Caco-2 (cell line): ENCODE data around the gene BBOF1. TPM values are rescaled to one million over a fixed set of nuclear protein-coding genes. Genes with fewer than 3 reads are reported as not detected.
"Not testable (repeated sequence)": the region's sequence is repeated elsewhere in the genome, so short reads cannot be mapped to it uniquely, and the experiment has no call there.

Experiments
- BruUV-seq: library from RNA; stranded (reverse); fragments of 400-500 nt; replicated peaks from 2 replicates; lab custom pipeline; 2021; lab: Mats Ljungman, UMichigan
- CTCF ChIA-PET: fragments of 300-600 bp; sonication (Branson Sonifier 250); formaldehyde crosslinking; loops from one replicate; lab custom pipeline; 2022; ENCODE audit warnings: antibody characterized with exemption; lab: Charles Lee
- POLR2A ChIA-PET: fragments of 300-600 bp; sonication (Branson Sonifier 250); formaldehyde crosslinking; loops from one replicate; lab custom pipeline; 2022; ENCODE audit warnings: antibody characterized with exemption; lab: Charles Lee
- DNase-seq, 2 experiments: peaks; one replicate each; pipeline versions ENCODE4 v3.0.0 to v3.0.0-alpha.2; 2020 to 2022
- H3K27me3 ChIP-seq: replicated peaks from 2 replicates; pipeline ENCODE4 v1.6.0; 2011; ENCODE audit warnings: low read length; ENCODE audit not compliant: control insufficient read depth, insufficient read depth
- H3K36me3 ChIP-seq: 2 replicates; pipeline ENCODE4 v1.5.1; 2011; ENCODE audit warnings: low read length; ENCODE audit not compliant: control insufficient read depth, insufficient read depth
- H3K4me1 ChIP-seq: fragments of 250-450 bp; sonication (Bioruptor Pico); 2 replicates; pipeline ENCODE4 v1.5.1; 2020; ENCODE audit warnings: mild to moderate bottlenecking
- H3K4me3 ChIP-seq: 2 replicates; pipeline ENCODE4 v1.5.1; 2011; ENCODE audit warnings: low read depth, mild to moderate bottlenecking, control low read depth, low read length
- H3K9me3 ChIP-seq: fragments of 250-450 bp; sonication (Bioruptor Pico); 2 replicates; pipeline ENCODE4 v1.5.1; 2020; ENCODE audit warnings: mild to moderate bottlenecking, moderate library complexity
- H3K27ac Mint-ChIP-seq: one replicate; pipeline ENCODE4 v1.8.0; 2022; ENCODE audit warnings: mixed read lengths; ENCODE audit not compliant: unreplicated experiment
- H3K27me3 Mint-ChIP-seq: one replicate; pipeline ENCODE4 v1.8.0; 2022; ENCODE audit warnings: mixed read lengths; ENCODE audit not compliant: insufficient read depth, unreplicated experiment
- H3K36me3 Mint-ChIP-seq: one replicate; pipeline ENCODE4 v1.8.0; 2022; ENCODE audit warnings: mild to moderate bottlenecking, mixed read lengths; ENCODE audit not compliant: insufficient read depth, unreplicated experiment
- H3K4me1 Mint-ChIP-seq: one replicate; pipeline ENCODE4 v1.8.0; 2022; ENCODE audit warnings: low read depth, mixed read lengths; ENCODE audit not compliant: unreplicated experiment
- H3K4me3 Mint-ChIP-seq: one replicate; pipeline ENCODE4 v1.8.0; 2022; ENCODE audit warnings: mild to moderate bottlenecking, moderate library complexity, mixed read lengths; ENCODE audit not compliant: unreplicated experiment
- H3K9me3 Mint-ChIP-seq: one replicate; pipeline ENCODE4 v1.8.0; 2022; ENCODE audit warnings: mixed read lengths; ENCODE audit not compliant: unreplicated experiment
- intact Hi-C: fragments of 100-400 bp; cut with micrococcal nuclease; formaldehyde crosslinking; loops from one replicate; pipeline ENCODE4 v1.10.0; 2022; ENCODE audit not compliant: unreplicated experiment
- total RNA-seq: library from RNA; stranded (reverse); gene quantifications from 2 replicates; pipeline ENCODE4 v1.2.3, GENCODE V29; 2022
- TF ChIP-seq, protein P1 (sequence below), 2 experiments: fragments of 200-600 bp in 1 of 2; IDR thresholded peaks; 1 replicate in 1 of 2; 2 replicates in 1 of 2; pipeline versions ENCODE4 v1.5.1 to v1.8.0; 2011 to 2022; ENCODE audit warnings: antibody characterized with exemption in 1 of 2, control low read depth in 1 of 2, inconsistent platforms in 1 of 2, low read depth in 1 of 2, low read length in 1 of 2, mild to moderate bottlenecking in 1 of 2, moderate library complexity in 1 of 2; ENCODE audit not compliant: insufficient read depth in 1 of 2, severe bottlenecking in 1 of 2, unreplicated experiment in 1 of 2

Gene BBOF1
- total RNA-seq, 1 experiment from 2014 or later, result 0.66 TPM

DNA sequence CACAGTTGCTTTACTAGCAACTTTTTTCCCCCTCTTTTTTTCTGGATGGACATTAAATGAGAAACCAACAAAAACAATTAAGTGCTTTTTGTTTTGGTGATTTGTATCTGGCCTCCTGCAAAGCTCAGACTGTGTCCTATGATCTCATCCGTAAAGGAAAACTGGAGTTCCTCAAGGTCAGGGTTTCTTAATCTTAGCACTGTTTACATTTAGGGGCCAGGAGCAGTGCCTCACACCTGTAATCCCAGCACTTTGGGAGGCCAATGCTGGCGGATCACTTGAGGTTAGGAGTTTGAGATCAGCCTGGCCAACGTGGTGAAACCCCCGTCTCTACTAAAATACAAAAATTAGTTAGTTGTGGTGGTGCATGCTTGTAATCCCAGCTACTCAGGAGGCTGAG lies 28.1 kb upstream of the BBOF1 start:
- POLR2A ChIA-PET, result interaction anchor here (0.7 kb wide), 1 partner anchor 684 kb away, joined by 5 read pairs; no protein-coding TSS in a partner anchor

DNA sequence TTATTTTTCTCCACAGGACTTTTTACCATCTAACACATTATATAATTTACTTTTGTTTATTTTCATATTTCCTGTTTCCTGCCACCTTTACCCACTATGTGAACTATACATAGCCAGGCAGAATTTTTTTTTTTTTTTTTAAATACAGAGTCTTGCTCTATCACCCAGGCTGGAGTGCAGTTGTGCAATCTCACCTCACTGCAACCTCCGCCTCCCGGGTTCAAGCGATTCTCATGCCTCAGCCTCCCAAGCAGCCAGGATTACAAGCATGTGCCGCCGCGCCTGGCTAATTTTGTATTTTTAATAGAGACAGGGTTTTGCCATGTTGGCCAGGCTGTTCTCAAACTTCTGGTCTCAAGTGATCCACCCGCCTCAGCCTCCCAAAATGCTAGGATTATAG lies 24.2 kb upstream of the BBOF1 start:
- H3K36me3 ChIP-seq, H3K27me3 Mint-ChIP-seq, H3K27me3 ChIP-seq, BruUV-seq, H3K9me3 ChIP-seq, H3K27ac Mint-ChIP-seq, CTCF ChIA-PET, H3K4me3 Mint-ChIP-seq, POLR2A ChIA-PET, H3K9me3 Mint-ChIP-seq, H3K4me3 ChIP-seq, H3K36me3 Mint-ChIP-seq, DNase-seq: not testable (repeated sequence)
- H3K4me1 ChIP-seq, result peaks cover 45% of the 10 kb centered on the region
- intact Hi-C loops, result loop anchor here (5.0 kb wide), 1 partner anchor 42 kb away; no protein-coding TSS in a partner anchor
- H3K4me1 Mint-ChIP-seq, result peaks cover 27% of the 10 kb centered on the region

More for the DNA sequence above, 28.1 kb upstream of the BBOF1 start:
- H3K27me3 ChIP-seq, result no peaks in the 10 kb centered on the region
- H3K9me3 Mint-ChIP-seq, result no peaks in the 10 kb centered on the region
- intact Hi-C loops, result no loop called here
- H3K4me3 Mint-ChIP-seq, result no peak overlapping the region
- H3K36me3 Mint-ChIP-seq, result no peaks in the 10 kb centered on the region
- no peak overlapping the region for H3K27ac Mint-ChIP-seq
- H3K27me3 Mint-ChIP-seq, result no peaks in the 10 kb centered on the region
- H3K4me1 ChIP-seq, result peaks cover 16% of the 10 kb centered on the region
- TF ChIP-seq, protein P1, sequence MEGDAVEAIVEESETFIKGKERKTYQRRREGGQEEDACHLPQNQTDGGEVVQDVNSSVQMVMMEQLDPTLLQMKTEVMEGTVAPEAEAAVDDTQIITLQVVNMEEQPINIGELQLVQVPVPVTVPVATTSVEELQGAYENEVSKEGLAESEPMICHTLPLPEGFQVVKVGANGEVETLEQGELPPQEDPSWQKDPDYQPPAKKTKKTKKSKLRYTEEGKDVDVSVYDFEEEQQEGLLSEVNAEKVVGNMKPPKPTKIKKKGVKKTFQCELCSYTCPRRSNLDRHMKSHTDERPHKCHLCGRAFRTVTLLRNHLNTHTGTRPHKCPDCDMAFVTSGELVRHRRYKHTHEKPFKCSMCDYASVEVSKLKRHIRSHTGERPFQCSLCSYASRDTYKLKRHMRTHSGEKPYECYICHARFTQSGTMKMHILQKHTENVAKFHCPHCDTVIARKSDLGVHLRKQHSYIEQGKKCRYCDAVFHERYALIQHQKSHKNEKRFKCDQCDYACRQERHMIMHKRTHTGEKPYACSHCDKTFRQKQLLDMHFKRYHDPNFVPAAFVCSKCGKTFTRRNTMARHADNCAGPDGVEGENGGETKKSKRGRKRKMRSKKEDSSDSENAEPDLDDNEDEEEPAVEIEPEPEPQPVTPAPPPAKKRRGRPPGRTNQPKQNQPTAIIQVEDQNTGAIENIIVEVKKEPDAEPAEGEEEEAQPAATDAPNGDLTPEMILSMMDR (IDR thresholded peaks at IDR 0.05; ENCODE audit: insufficient read depth in 1 of 2, low read depth in 1 of 2, low read length in 1 of 2, severe bottlenecking in 1 of 2, unreplicated experiment in 1 of 2), result no peak
- H3K9me3 ChIP-seq, result no peaks in the 10 kb centered on the region
- no peak overlapping the region for H3K4me3 ChIP-seq
- BruUV-seq, result no TSS peak
- CTCF ChIA-PET, result no interaction called here
- no peak for DNase-seq
- no peaks in the 10 kb centered on the region for H3K36me3 ChIP-seq
- H3K4me1 Mint-ChIP-seq, result peaks cover 7% of the 10 kb centered on the region

DNA sequence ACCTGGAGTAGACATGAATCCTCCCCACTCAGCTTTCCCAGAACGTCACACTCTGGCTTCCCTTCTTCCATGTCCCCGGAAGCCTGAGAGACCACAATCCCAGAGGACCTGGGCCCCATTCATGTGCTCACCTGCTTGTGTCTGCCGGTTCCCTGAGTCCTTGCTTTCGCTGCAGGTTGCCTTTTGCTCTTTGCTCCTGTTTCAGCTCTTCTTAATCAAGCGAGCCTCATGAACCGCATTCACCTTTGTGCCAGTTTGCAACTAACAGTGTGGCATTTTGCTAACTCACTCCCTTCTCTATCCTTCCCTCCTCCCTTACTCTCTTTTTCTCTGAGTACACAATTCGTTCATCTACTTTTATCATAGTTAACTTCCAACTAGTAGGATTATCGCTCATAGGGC lies 23.2 kb upstream of the BBOF1 start:
- Mint-ChIP-seq H3K4me3 (peak overlapping the region; percentile 21), H3K9me3 (no peaks in the 10 kb centered on the region), H3K27me3 (no peaks in the 10 kb centered on the region), H3K4me1 (peaks cover 27% of the 10 kb centered on the region), H3K27ac (peak overlapping the region; percentile 56), H3K36me3 (no peaks in the 10 kb centered on the region)
- Histone ChIP-seq H3K4me3 (0 out of 2 replicates have a peak overlapping the region, but pooled peaks have one; percentile 5), H3K27me3 (no peaks in the 10 kb centered on the region), H3K4me1 (peaks cover 45% of the 10 kb centered on the region), H3K36me3 (no peaks in the 10 kb centered on the region), H3K9me3 (no peaks in the 10 kb centered on the region)
- TF ChIP-seq, protein P1 (IDR thresholded peaks at IDR 0.05; ENCODE audit: insufficient read depth in 1 of 2, low read depth in 1 of 2, low read length in 1 of 2, severe bottlenecking in 1 of 2, unreplicated experiment in 1 of 2), result no peak
- ChIA-PET CTCF (no interaction called here), POLR2A (interaction anchor here (0.6 kb wide), 3 partner anchors 16 to 110 kb away, joined by 3 to 4 read pairs (median 4); partner anchors contain the start of gene ZNF410)
- DNase-seq, result peak in 1 of 2 experiments; percentile 37
- intact Hi-C loops, result loop anchor here (2.0 to 5.0 kb wide), 3 partner anchors 23 to 45 kb away; partner anchors contain the start of genes BBOF1, COQ6, ENTPD5 and FAM161B
- no TSS peak for BruUV-seq
